Measurements from ENCODE around the gene DYNC1LI2. TPM values are rescaled to one million over a fixed set of nuclear protein-coding genes. Genes with fewer than 3 reads are reported as not detected.

The DYNC1LI2 gene
- total RNA-seq, 2 experiments from 2014 or later, result 53.9 to 65.9 TPM

DNA sequence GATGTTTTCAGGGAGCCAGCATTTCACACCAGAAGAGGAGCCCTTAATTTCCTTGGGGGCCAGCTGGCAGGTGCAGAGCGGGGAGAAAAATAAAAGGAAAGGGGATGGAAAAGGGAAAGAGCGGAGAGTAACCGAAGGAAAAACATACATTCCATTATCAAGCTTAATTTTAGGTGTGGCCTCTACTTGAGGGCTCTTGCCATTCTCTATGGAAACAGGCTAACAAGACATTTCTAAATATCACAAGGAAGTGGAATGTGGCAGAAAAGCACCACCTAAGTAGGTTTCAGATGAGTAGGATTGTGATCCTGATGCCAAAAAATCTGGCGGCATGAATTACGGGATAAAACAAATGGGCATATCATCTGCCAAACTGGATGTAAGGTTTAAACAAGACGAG is 970 bp upstream of the DYNC1LI2 start:
- Mint-ChIP-seq H3K27ac (peak overlapping the region; percentile 90), H3K27me3 (peaks cover 32% of the 10 kb centered on the region), H3K4me1 (peaks cover 42% of the 10 kb centered on the region), H3K36me3 (ENCODE audit: low read depth) (peaks cover 19% of the 10 kb centered on the region), H3K9me3 (no peaks in the 10 kb centered on the region), H3K4me3 (peak overlapping the region; percentile 68)
- POLR2A ChIA-PET, result no interaction called here
- DNase-seq, result no peak
- CTCF ChIA-PET, result interaction anchor here (0.7 to 3.1 kb wide), 21 partner anchors 10 to 143 kb away, joined by 3 to 20 read pairs (median 4); partner anchors contain the start of gene NAE1

DNA sequence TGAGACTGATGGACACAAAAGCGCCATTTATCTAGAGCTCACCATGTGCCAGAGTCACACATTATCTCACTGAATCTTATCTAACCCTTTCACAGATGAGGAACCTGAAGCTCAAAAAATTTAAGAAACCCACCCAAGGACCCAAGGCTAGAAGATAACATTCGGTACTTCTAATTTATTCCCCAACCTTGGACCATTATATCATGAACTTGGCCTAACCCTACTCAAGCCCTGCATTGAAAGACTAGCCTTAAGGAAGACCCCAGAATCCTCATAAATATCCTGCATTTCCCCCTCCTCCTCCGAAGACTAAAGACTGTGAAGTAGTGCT is 548 bp upstream of the DYNC1LI2 start:
- peaks cover 46% of the 10 kb centered on the region for H3K4me1 Mint-ChIP-seq
- peak overlapping the region; percentile 68 for H3K4me3 Mint-ChIP-seq
- peak overlapping the region; percentile 90 for H3K27ac Mint-ChIP-seq
- H3K9me3 Mint-ChIP-seq, result no peaks in the 10 kb centered on the region
- ChIA-PET POLR2A (no interaction called here), CTCF (interaction anchor here (0.7 to 3.1 kb wide), 23 partner anchors 9 to 143 kb away, joined by 3 to 20 read pairs (median 4); partner anchors contain the start of gene NAE1)
- H3K36me3 Mint-ChIP-seq (ENCODE audit: low read depth), result peaks cover 23% of the 10 kb centered on the region
- H3K27me3 Mint-ChIP-seq, result peaks cover 32% of the 10 kb centered on the region
- DNase-seq, result no peak

DNA sequence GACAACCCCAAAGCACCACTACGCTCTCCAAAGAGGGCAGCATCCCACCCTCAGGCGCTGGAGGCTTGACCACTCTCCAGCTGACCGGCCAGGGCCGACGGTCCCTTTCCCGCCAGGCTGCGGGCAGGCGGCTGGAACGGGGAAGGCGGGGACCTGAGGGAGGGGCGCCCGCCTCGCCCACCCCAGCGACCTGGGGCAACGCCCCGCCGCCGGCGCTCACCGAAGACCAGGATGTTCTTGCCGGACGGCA is 431 bp downstream of the DYNC1LI2 start:
- H3K9me3 Mint-ChIP-seq, result no peaks in the 10 kb centered on the region
- H3K36me3 Mint-ChIP-seq (ENCODE audit: low read depth), result peaks cover 31% of the 10 kb centered on the region
- peaks cover 25% of the 10 kb centered on the region for H3K27me3 Mint-ChIP-seq
- H3K4me3 Mint-ChIP-seq, result peak overlapping the region; percentile 80
- H3K27ac Mint-ChIP-seq, result peak overlapping the region; percentile 81
- CTCF ChIA-PET, result interaction anchor here (0.6 to 3.1 kb wide), 19 partner anchors 8 to 228 kb away, joined by 3 to 20 read pairs (median 4); partner anchors contain the start of gene NAE1
- no peak for DNase-seq
- POLR2A ChIA-PET, result no interaction called here
- peaks cover 56% of the 10 kb centered on the region for H3K4me1 Mint-ChIP-seq

DNA sequence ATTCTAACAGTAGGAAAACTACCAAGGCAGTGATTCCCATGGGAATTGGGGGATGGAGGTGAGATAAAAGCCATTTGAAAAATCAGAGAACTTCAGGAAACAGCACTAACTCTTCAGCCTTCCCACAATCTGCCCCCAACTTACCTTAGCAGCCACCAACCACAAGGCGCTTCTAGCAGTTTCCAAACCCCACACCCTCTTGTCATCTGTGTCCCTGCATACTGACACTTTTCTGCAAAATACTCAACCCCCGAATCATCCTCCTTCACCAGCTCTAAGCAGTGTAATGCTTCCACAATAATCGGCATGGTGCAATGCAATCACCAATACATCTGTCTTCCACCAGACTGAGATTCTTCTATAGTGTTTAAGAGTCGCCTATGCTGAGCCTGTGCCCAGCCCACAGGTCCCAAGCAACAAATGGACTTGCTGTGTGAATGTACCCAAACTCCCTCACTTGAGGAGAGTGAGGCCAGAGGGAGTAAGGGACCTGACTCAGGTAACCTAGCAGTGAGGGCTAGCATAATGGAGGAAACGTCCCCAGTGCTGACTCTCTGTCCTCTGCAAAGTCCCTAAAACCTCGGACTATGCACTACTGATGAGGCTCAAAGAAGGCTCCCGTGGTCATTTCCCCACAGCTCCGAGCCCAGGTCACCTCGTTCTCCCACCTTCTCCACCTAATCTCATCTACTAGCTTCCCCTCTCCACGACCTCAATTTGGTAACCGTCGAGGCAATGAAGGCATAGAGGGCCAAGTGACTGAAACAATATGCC is 943 bp downstream of the DYNC1LI2 start:
- POLR2A ChIA-PET, result no interaction called here
- H3K27me3 Mint-ChIP-seq, result peaks cover 23% of the 10 kb centered on the region
- H3K4me3 Mint-ChIP-seq, result peak overlapping the region; percentile 80
- DNase-seq, result no peak
- peak overlapping the region; percentile 81 for H3K27ac Mint-ChIP-seq
- CTCF ChIA-PET, result interaction anchor here (0.9 to 3.1 kb wide), 11 partner anchors 10 to 227 kb away, joined by 3 to 20 read pairs (median 7); partner anchors contain the start of gene NAE1
- H3K9me3 Mint-ChIP-seq, result no peaks in the 10 kb centered on the region
- peaks cover 57% of the 10 kb centered on the region for H3K4me1 Mint-ChIP-seq
- peaks cover 32% of the 10 kb centered on the region for H3K36me3 Mint-ChIP-seq (ENCODE audit: low read depth)

DNA sequence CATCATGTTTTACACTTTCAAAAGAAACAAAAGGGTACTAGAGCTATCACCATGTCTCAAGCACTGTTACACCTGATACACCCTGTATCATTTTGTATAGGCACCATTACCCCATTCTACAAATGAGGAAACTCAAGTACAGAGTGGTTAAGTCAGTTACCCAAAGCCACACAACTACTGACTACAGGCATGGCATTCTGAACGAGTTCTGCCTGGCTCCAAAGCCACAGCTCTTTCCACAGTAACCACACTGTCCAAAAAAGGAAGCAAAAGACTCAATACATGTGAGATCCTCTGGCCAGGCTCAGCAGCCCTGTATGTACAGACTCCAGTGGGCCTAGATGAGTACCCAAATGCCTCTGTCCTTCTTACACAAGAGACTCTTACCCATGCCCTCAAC is 4.7 kb downstream of the DYNC1LI2 start:
- Mint-ChIP-seq H3K9me3 (no peaks in the 10 kb centered on the region), H3K4me3 (peak overlapping the region; percentile 43), H3K27ac (peak overlapping the region; percentile 82), H3K36me3 (ENCODE audit: low read depth) (peaks cover 46% of the 10 kb centered on the region), H3K4me1 (peaks cover 50% of the 10 kb centered on the region), H3K27me3 (no peaks in the 10 kb centered on the region)
- CTCF ChIA-PET, result interaction anchor here (0.7 to 1.6 kb wide), 3 partner anchors 10 to 121 kb away, joined by 3 to 6 read pairs (median 4); no protein-coding TSS in a partner anchor
- DNase-seq, result peak; percentile 62
- POLR2A ChIA-PET, result no interaction called here

DNA sequence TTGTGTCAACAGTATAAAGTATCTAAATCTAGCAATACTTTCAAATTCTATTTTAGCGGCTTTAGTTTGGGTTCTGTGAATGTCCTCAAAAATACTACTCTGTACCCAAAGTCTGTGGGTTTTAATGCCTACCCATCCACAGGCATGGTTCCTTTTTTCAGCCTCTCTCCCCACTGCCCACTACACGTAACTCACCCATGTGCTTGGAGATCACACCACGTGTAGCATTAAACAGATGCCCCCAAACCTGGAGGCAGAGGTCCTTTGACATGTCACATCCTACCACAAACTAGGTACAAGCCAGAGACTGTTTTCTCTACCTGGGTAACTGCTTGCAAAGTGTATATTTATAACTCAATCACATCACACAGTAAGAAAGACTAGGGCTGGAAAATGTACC is 5.4 kb downstream of the DYNC1LI2 start:
- POLR2A ChIA-PET, result no interaction called here

DNA sequence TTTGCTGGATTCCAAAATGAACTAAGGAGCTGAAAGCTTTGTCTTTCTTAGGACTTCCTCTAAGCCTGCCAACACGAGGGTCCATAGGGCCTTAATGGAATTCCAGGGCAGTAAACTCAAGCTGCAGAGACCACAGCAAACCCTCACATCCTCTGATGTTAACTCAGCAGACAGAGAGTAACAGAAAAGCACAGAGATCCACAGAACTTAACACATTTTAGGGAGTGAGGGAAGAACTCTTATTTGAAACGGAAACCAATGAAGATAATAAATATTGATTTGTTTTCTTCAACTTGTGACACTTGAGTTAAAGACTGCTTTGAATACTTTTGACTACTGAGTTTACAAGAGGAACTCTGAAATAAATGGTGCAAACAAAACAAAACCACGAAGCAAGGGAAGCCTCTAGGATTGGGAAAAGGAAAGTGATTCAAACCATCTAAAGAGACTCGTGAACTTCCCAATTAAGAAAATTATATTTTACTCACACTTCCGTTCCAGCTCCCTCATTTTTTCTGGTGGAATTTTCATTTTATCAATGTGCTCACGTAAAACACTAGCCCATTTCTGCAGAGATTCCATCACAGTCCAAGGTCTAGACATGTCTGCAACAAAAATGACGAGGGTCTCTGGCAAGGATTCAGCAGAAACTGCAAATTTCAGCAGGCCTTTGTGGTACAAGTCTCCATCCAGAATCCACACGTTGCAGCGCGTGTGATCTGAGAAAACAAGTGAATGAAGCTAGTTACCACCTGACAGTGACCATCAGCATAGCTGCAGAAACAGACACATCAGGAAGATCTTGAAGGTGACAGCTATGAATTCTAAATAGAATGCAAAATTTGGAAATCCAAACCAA is 9.2 kb downstream of the DYNC1LI2 start:
- H3K36me3 Mint-ChIP-seq (ENCODE audit: low read depth), result peaks cover 50% of the 10 kb centered on the region
- POLR2A ChIA-PET, result no interaction called here

More for the DNA sequence above, 5.4 kb downstream of the DYNC1LI2 start:
- H3K9me3 Mint-ChIP-seq, result no peaks in the 10 kb centered on the region
- peak overlapping the region; percentile 20 for H3K4me3 Mint-ChIP-seq
- no peaks in the 10 kb centered on the region for H3K27me3 Mint-ChIP-seq
- no peak for DNase-seq
- H3K27ac Mint-ChIP-seq, result peak overlapping the region; percentile 76
- CTCF ChIA-PET, result no interaction called here
- H3K4me1 Mint-ChIP-seq, result peaks cover 53% of the 10 kb centered on the region
- H3K36me3 Mint-ChIP-seq (ENCODE audit: low read depth), result peaks cover 50% of the 10 kb centered on the region

DNA sequence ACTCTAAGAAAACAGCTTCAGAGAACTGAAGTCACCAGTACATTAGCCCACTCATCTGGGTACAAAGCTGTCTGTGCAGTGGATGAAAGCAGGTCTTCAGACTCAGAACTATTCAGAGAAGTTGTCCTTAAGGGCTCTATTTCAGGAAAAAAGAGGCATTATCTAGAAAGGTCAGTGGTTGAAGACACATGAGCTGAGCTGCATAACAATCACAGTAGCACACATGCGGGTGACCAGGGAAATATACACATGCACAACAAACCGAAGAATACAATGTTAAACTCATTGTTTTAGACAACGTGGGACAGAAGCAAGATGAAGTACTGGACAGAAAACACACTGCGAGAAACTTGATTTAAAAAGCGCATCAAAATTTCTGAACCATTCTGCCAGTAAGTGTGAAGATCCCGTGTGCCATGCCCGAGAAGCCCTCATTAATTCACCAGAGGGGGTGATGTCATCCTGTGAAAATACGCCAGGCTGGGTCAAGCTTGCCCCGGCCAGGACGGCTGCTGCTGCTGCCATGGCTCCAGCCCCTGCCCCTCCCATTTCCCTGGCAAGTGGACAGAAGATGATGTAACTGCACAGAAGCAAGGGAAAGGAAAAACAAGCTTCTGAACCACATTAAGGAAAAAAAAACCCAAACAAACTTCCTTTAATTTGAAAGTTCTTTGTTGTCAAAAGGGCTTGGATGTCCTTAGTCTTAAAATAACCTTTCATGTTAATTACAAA is 10.1 kb downstream of the DYNC1LI2 start:
- Mint-ChIP-seq H3K9me3 (no peaks in the 10 kb centered on the region), H3K4me1 (peaks cover 35% of the 10 kb centered on the region), H3K27ac (no peak overlapping the region), H3K27me3 (no peaks in the 10 kb centered on the region), H3K4me3 (no peak overlapping the region), H3K36me3 (ENCODE audit: low read depth) (peaks cover 42% of the 10 kb centered on the region)
- ChIA-PET POLR2A (no interaction called here), CTCF (interaction anchor here (0.7 to 2.6 kb wide), 5 partner anchors 10 to 85 kb away, joined by 3 to 12 read pairs (median 3); partner anchors contain the start of gene DYNC1LI2)
- DNase-seq, result no peak

More for the DNA sequence above, 9.2 kb downstream of the DYNC1LI2 start:
- CTCF ChIA-PET, result interaction anchor here (0.7 to 2.6 kb wide), 6 partner anchors 9 to 84 kb away, joined by 3 to 12 read pairs (median 4); partner anchors contain the start of gene DYNC1LI2
- H3K27me3 Mint-ChIP-seq, result no peaks in the 10 kb centered on the region
- H3K27ac Mint-ChIP-seq, result no peak overlapping the region
- H3K4me3 Mint-ChIP-seq, result no peak overlapping the region
- peaks cover 43% of the 10 kb centered on the region for H3K4me1 Mint-ChIP-seq
- no peaks in the 10 kb centered on the region for H3K9me3 Mint-ChIP-seq
- no peak for DNase-seq

DNA sequence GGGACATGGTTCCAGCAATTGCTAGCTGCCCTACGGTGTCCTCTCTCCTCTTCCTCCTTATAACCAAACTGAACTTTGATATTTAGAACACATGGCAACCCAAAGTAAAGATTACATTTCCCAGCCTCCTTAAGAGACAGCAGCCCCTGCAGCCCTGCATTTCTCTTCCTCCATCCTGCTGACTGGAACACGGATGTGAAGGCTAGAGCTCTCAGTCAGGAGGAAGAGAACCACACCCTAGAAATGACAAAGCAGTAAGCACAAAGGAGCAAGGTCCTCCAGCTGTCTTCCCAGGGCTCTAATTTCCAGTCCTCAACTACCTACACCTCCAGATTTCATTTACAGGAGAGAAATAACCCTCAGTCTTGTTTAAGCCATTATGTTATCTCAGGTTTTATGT is 10.9 kb downstream of the DYNC1LI2 start:
- Mint-ChIP-seq H3K4me1 (peaks cover 30% of the 10 kb centered on the region), H3K27me3 (no peaks in the 10 kb centered on the region), H3K4me3 (no peak overlapping the region), H3K9me3 (no peaks in the 10 kb centered on the region), H3K27ac (peak overlapping the region; percentile 26), H3K36me3 (ENCODE audit: low read depth) (peaks cover 45% of the 10 kb centered on the region)
- ChIA-PET CTCF (interaction anchor here (0.9 to 2.6 kb wide), 5 partner anchors 10 to 90 kb away, joined by 3 to 12 read pairs (median 4); partner anchors contain the start of genes DYNC1LI2 and NAE1), POLR2A (no interaction called here)
- no peak for DNase-seq

DNA sequence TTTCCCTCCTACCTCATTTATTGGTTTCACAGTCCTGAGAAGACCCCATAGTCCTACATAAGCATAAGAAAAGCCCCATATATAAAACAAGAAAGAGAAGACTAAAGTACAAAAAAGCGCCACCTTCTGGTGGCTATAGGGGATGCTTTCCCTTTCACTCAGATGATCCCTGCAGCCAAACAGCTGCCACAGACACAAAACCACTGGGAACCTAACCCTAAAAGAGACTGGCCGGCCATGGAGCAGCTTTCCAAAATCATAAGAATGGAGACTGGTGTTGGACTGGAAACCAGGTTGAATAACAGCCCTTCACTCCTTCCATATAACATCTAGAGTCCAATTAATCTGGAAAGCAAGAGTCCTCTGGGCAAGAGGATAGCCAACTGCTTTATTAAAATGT is 11.4 kb downstream of the DYNC1LI2 start:
- peaks cover 30% of the 10 kb centered on the region for H3K4me1 Mint-ChIP-seq
- H3K27me3 Mint-ChIP-seq, result no peaks in the 10 kb centered on the region
- H3K4me3 Mint-ChIP-seq, result no peak overlapping the region
- POLR2A ChIA-PET, result no interaction called here
- H3K9me3 Mint-ChIP-seq, result no peaks in the 10 kb centered on the region
- peaks cover 49% of the 10 kb centered on the region for H3K36me3 Mint-ChIP-seq (ENCODE audit: low read depth)
- peak overlapping the region; percentile 52 for H3K27ac Mint-ChIP-seq
- DNase-seq, result peak; percentile 38
- CTCF ChIA-PET, result interaction anchor here (0.9 to 2.6 kb wide), 4 partner anchors 9 to 91 kb away, joined by 3 to 12 read pairs (median 4); partner anchors contain the start of genes DYNC1LI2 and NAE1

DNA sequence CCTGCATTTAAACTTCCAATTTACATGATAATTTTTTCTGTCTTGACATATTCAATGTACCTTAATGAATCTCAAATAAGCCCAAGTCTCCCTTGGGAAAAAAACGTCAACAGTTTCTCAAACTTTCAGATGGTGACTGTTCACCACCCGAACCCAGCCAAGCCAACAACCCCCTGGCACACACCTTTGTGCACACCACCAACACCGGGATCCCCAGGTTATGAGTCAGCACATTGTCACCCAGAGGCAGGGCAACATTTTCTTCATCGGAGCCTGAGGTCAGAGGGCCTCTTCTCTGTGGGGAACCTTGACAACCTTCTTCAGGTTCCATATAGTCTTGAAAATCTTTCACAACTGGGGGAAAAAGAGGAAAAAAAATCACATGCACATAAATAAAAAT is 15.5 kb downstream of the DYNC1LI2 start:
- H3K9me3 Mint-ChIP-seq, result no peaks in the 10 kb centered on the region
- no peak for DNase-seq
- H3K27me3 Mint-ChIP-seq, result no peaks in the 10 kb centered on the region
- ChIA-PET POLR2A (no interaction called here), CTCF (interaction anchor here (1.1 to 3.2 kb wide), 2 partner anchors 8 to 16 kb away, joined by 6 to 20 read pairs; partner anchors contain the start of gene DYNC1LI2)
- H3K4me3 Mint-ChIP-seq, result no peak overlapping the region
- H3K4me1 Mint-ChIP-seq, result peaks cover 19% of the 10 kb centered on the region
- H3K36me3 Mint-ChIP-seq (ENCODE audit: low read depth), result peaks cover 61% of the 10 kb centered on the region
- no peak overlapping the region for H3K27ac Mint-ChIP-seq

DNA sequence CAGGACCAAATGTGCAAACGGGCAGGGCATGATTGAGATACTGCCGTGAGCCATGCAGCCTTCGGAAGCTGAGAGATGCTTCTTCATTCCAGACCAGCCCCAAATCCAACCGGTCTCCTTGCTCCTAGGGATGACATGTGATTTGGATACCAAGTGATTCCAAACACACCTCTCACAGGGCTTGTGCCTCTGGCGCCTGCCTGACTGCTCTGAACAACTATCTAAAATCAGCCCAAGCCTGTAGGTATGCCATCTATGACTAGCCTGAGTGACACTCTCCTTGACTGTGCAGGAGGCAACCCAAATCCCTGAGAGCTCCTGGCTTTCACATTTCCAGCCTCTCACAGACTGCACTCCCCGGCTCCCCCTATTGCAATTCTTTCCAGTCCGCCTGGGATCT is 20.3 kb downstream of the DYNC1LI2 start:
- Mint-ChIP-seq H3K27ac (no peak overlapping the region), H3K36me3 (ENCODE audit: low read depth) (peaks cover 50% of the 10 kb centered on the region), H3K27me3 (no peaks in the 10 kb centered on the region), H3K9me3 (no peaks in the 10 kb centered on the region), H3K4me1 (peaks cover 8% of the 10 kb centered on the region), H3K4me3 (no peak overlapping the region)
- ChIA-PET CTCF (interaction anchor here (0.6 to 2.6 kb wide), 6 partner anchors 9 to 141 kb away, joined by 3 to 7 read pairs (median 3); partner anchors contain the start of gene DYNC1LI2), POLR2A (no interaction called here)
- DNase-seq, result no peak
